Measurements from ENCODE around the gene KCNN2.

GRCh38 chr5:114458726-114459125 is 96.9 kb downstream of the KCNN2 start:
- TF ChIP-seq, protein P1, sequence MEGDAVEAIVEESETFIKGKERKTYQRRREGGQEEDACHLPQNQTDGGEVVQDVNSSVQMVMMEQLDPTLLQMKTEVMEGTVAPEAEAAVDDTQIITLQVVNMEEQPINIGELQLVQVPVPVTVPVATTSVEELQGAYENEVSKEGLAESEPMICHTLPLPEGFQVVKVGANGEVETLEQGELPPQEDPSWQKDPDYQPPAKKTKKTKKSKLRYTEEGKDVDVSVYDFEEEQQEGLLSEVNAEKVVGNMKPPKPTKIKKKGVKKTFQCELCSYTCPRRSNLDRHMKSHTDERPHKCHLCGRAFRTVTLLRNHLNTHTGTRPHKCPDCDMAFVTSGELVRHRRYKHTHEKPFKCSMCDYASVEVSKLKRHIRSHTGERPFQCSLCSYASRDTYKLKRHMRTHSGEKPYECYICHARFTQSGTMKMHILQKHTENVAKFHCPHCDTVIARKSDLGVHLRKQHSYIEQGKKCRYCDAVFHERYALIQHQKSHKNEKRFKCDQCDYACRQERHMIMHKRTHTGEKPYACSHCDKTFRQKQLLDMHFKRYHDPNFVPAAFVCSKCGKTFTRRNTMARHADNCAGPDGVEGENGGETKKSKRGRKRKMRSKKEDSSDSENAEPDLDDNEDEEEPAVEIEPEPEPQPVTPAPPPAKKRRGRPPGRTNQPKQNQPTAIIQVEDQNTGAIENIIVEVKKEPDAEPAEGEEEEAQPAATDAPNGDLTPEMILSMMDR (conservative IDR thresholded peaks at IDR 0.05): no peak
- TF ChIP-seq EZH2 (IDR thresholded peaks at IDR 0.05; ENCODE audit: low read depth): no peak

All from PC-9 (cell line).